ENCODE results near the gene GPALPP1. TPM values are rescaled to one million over a fixed set of nuclear protein-coding genes. Genes with fewer than 3 reads are reported as not detected.
"Not testable (repeated sequence)": the region's sequence is repeated elsewhere in the genome, so short reads cannot be mapped to it uniquely, and the experiment has no call there.

GPALPP1 gene
- total RNA-seq: 25.1 TPM
- 9.2 TPM for polyA plus RNA-seq (ENCODE audit: insufficient read depth, low read depth, low replicate concordance)
- long read RNA-seq, donor 1, partial matches to known transcripts: 0 of 2 reads
- long read RNA-seq, donor 1, other reads (novel, unspliced or antisense): 0 of 2 reads
- long read RNA-seq, donor 2, transcript GPALPP1-203 (8 exons, 1,393 nt): major isoform, 5 of 8 reads
- long read RNA-seq, donor 2, partial matches to known transcripts: 0 of 8 reads
- long read RNA-seq, donor 2, other reads (novel, unspliced or antisense): 0 of 8 reads
- long read RNA-seq, donor 3, partial matches to known transcripts: 0 of 5 reads
- long read RNA-seq, donor 3, other reads (novel, unspliced or antisense): 0 of 5 reads
- long read RNA-seq, donor 4: 0 reads
- long read RNA-seq, donor 5: 0 reads
- long read RNA-seq, donor 6, transcript GPALPP1-203 (8 exons, 1,393 nt): major isoform, 6 of 14 reads
- long read RNA-seq, donor 6, partial matches to known transcripts: 6 of 14 reads
- long read RNA-seq, donor 6, other reads (novel, unspliced or antisense): 0 of 14 reads
- long read RNA-seq, donor 7, partial matches to known transcripts: 4 of 11 reads
- long read RNA-seq, donor 7, other reads (novel, unspliced or antisense): 5 of 11 reads
- long read RNA-seq, donor 8, partial matches to known transcripts: 0 of 3 reads
- long read RNA-seq, donor 8, other reads (novel, unspliced or antisense): 0 of 3 reads
- long read RNA-seq, donor 9, partial matches to known transcripts: 0 of 1 reads
- long read RNA-seq, donor 9, other reads (novel, unspliced or antisense): 0 of 1 reads
- long read RNA-seq, donor 10, transcript GPALPP1-203 (8 exons, 1,393 nt): major isoform, 7 of 15 reads
- long read RNA-seq, donor 10, partial matches to known transcripts: 5 of 15 reads
- long read RNA-seq, donor 10, other reads (novel, unspliced or antisense): 0 of 15 reads

GRCh38 chr13:44989071-44989889 is at the start of gene GPALPP1, which contains the start of gene NUFIP1:
Gene GPALPP1, plus strand, starts transcription at chr13:44989538. Its CDS starts 117 bp downstream, at chr13:44989655.
Gene NUFIP1, minus strand, starts transcription at chr13:44989471. Its CDS starts 35 bp downstream, at chr13:44989436.
- intact Hi-C loops (cut with DNase I): no loop called here
- Histone ChIP-seq H3K9ac (ENCODE audit: low read length in 3 of 3) (peak within 1 kb of the TSS; percentile 83 to 96 (median 84)), H3K4me3 (ENCODE audit: low read length in 3 of 3) (peak within 1 kb of the TSS; percentile 76 to 89 (median 79)), H3K27ac (ENCODE audit: low read depth in 2 of 2, low read length in 2 of 2) (peak within 1 kb of the TSS; percentile 44 to 86), H3K36me3 (ENCODE audit: control insufficient read depth in 2 of 3, insufficient read depth in 3 of 3, low read length in 3 of 3) (no peaks in the 10 kb centered on the region), H3K27me3 (ENCODE audit: control insufficient read depth, insufficient read depth, low read length) (no peaks in the 10 kb centered on the region), H3K4me1 (ENCODE audit: control insufficient read depth in 2 of 3, insufficient read depth in 2 of 3, low read depth in 1 of 3, low read length in 3 of 3) (peaks cover 0 to 17% (median 0%) of the 10 kb centered on the region in 3 donors), H3K9me3 (ENCODE audit: control insufficient read depth in 2 of 3, insufficient read depth in 1 of 3, low read length in 3 of 3) (no peaks in the 10 kb centered on the region)
- TF ChIP-seq, protein P1, sequence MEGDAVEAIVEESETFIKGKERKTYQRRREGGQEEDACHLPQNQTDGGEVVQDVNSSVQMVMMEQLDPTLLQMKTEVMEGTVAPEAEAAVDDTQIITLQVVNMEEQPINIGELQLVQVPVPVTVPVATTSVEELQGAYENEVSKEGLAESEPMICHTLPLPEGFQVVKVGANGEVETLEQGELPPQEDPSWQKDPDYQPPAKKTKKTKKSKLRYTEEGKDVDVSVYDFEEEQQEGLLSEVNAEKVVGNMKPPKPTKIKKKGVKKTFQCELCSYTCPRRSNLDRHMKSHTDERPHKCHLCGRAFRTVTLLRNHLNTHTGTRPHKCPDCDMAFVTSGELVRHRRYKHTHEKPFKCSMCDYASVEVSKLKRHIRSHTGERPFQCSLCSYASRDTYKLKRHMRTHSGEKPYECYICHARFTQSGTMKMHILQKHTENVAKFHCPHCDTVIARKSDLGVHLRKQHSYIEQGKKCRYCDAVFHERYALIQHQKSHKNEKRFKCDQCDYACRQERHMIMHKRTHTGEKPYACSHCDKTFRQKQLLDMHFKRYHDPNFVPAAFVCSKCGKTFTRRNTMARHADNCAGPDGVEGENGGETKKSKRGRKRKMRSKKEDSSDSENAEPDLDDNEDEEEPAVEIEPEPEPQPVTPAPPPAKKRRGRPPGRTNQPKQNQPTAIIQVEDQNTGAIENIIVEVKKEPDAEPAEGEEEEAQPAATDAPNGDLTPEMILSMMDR (IDR thresholded peaks at IDR 0.05; ENCODE audit: borderline replicate concordance, extremely low read depth, insufficient read depth): no peak
- FAIRE-seq (no peak), DNase-seq (peak; percentile 94 to 98 (median 95))

DNA sequence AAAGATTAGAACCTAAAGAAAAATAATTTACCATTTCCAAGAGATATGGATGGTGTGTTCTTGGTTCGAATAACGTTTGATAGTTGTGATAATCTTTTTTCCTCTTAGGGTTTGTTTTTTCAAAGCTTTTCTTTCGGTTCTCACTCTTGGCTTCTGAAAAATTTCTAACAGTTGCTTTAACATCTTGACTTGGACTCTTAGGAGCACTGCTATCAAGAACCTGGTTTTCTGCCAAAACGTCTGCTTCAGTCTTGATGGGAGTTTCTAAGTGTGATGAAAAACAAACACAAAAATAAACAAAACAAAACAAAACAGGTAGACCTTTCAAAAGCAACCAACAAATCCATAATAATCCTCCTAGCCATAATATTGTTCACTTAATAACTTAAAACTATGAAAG is 45.9 kb upstream of the GPALPP1 start:
- not testable (repeated sequence) for DNase-seq
- peak; percentile 55 for FAIRE-seq

GRCh38 chr13:44951184-44951583 is 38.2 kb upstream of the GPALPP1 start:
- Histone ChIP-seq H3K36me3 (ENCODE audit: control insufficient read depth in 2 of 3, insufficient read depth in 3 of 3, low read length in 3 of 3) (peaks cover 0 to 2% (median 0%) of the 10 kb centered on the region in 3 donors), H3K27me3 (ENCODE audit: control insufficient read depth, insufficient read depth, low read length) (no peaks in the 10 kb centered on the region), H3K9me3 (ENCODE audit: control insufficient read depth in 2 of 3, insufficient read depth in 1 of 3, low read length in 3 of 3) (no peaks in the 10 kb centered on the region), H3K4me1 (ENCODE audit: control insufficient read depth in 2 of 3, insufficient read depth in 2 of 3, low read depth in 1 of 3, low read length in 3 of 3) (no peaks in the 10 kb centered on the region), H3K9ac (ENCODE audit: low read length in 3 of 3) (no peak overlapping the region), H3K4me3 (ENCODE audit: low read length in 3 of 3) (no peak overlapping the region), H3K27ac (ENCODE audit: low read depth in 2 of 2, low read length in 2 of 2) (no peak overlapping the region)
- TF ChIP-seq, protein P1 (IDR thresholded peaks at IDR 0.05; ENCODE audit: borderline replicate concordance, extremely low read depth, insufficient read depth): no peak
- intact Hi-C loops (cut with DNase I): no loop called here
- DNase-seq (no peak), FAIRE-seq (no peak)

More for the DNA sequence above, 45.9 kb upstream of the GPALPP1 start:
- H3K9me3 ChIP-seq (ENCODE audit: control insufficient read depth in 2 of 3, insufficient read depth in 1 of 3, low read length in 3 of 3); H3K4me1 ChIP-seq (ENCODE audit: control insufficient read depth in 2 of 3, insufficient read depth in 2 of 3, low read depth in 1 of 3, low read length in 3 of 3); H3K36me3 ChIP-seq (ENCODE audit: control insufficient read depth in 2 of 3, insufficient read depth in 3 of 3, low read length in 3 of 3); H3K4me3 ChIP-seq (ENCODE audit: low read length in 3 of 3); intact Hi-C loops (cut with DNase I); H3K27me3 ChIP-seq (ENCODE audit: control insufficient read depth, insufficient read depth, low read length); H3K27ac ChIP-seq (ENCODE audit: low read depth in 2 of 2, low read length in 2 of 2); H3K9ac ChIP-seq (ENCODE audit: low read length in 3 of 3): not testable (repeated sequence)
